Upper lobe of left lung (tissue), 6 donors: ENCODE results near the gene PRRG2. TPM values are rescaled to one million over a fixed set of nuclear protein-coding genes. Genes with fewer than 3 reads are reported as not detected.
A peak's percentile ranks its signal among the peaks of the same experiment; 100 is the strongest.

Experiments
- ATAC-seq, 2 donors: fragments of 200-7000 bp; cut with Tn5 transposase; one replicate each; pipeline ENCODE4 v1.9.1; 2022; ENCODE audit warnings: mild to moderate bottlenecking in 2 of 2, moderate library complexity in 2 of 2; ENCODE audit not compliant: low FRiP score in 2 of 2
- DNase-seq, 2 donors: peaks; one replicate each; pipeline ENCODE4 v3.0.0-alpha.2; 2019 to 2020
- H3K27ac ChIP-seq, 4 donors: fragments of 200-600 bp; sonication (generic); one replicate each; pipeline ENCODE4 v1.5.1; 2016 to 2019
- H3K27me3 ChIP-seq, 4 donors: fragments of 200-600 bp; sonication (generic); one replicate each; pipeline ENCODE4 v1.5.1; 2017 to 2019
- H3K36me3 ChIP-seq, 4 donors: fragments of 200-600 bp; sonication (generic); one replicate each; pipeline ENCODE4 v1.5.1; 2016 to 2019
- H3K4me1 ChIP-seq, 4 donors: fragments of 200-600 bp; sonication (generic); one replicate each; pipeline ENCODE4 v1.5.1; 2018 to 2019
- H3K4me3 ChIP-seq, 4 donors: fragments of 200-600 bp; sonication (generic); one replicate each; pipeline ENCODE4 v1.5.1; 2017 to 2019; ENCODE audit warnings: mild to moderate bottlenecking in 2 of 4, moderate library complexity in 1 of 4
- H3K9me3 ChIP-seq, 4 donors: fragments of 200-600 bp; sonication (generic); one replicate each; pipeline ENCODE4 v1.5.1; 2018 to 2019
- CTCF ChIP-seq, 6 experiments: fragments of 450-650 bp in 4 of 6; fragments of 200-600 bp in 2 of 6; sonication (generic) in 2 of 6; IDR thresholded peaks; one replicate each; pipeline ENCODE4 v1.5.1; 2016 to 2019; ENCODE audit warnings: antibody characterized with exemption in 6 of 6
- EP300 ChIP-seq, 4 donors: sonication (generic); formaldehyde crosslinking; IDR thresholded peaks; one replicate each; pipeline ENCODE4 v1.5.1; 2017; ENCODE audit warnings: antibody characterized with exemption in 4 of 4, control low read depth in 2 of 4
- POLR2A ChIP-seq, 4 donors: fragments of 450-650 bp; IDR thresholded peaks; one replicate each; pipeline ENCODE4 v1.5.1; 2016 to 2017; ENCODE audit warnings: antibody characterized with exemption in 4 of 4, mild to moderate bottlenecking in 2 of 4
- POLR2AphosphoS5 ChIP-seq, 2 donors: sonication (generic); formaldehyde crosslinking; IDR thresholded peaks; one replicate each; pipeline ENCODE4 v1.5.1; 2017; ENCODE audit warnings: antibody characterized with exemption in 2 of 2
- WGBS, 2 donors: methylation state at CpG; one replicate each; pipeline ENCODE4 v1.1.5; 2017 to 2018; 5-methylcytosine and 5-hydroxymethylcytosine counted together
- total RNA-seq, 6 donors: library from RNA; depleted of rRNA in 4 of 6; stranded (reverse); fragments of >200 nt in 4 of 6; gene quantifications; one replicate each; pipeline versions ENCODE4 v1.1.0 to v1.2.1, GENCODE V29; 2016 to 2021
- donor health status: DM: no; HTN: no; CAD: no; lungs with moderate emphysema.
- donor health status: DM: no; HTN: yes; CAD: no; lungs with severe emphysema.

The PRRG2 gene
- total RNA-seq, 6 donors from 2014 or later = 3.8 to 10.0 (median 7.1) TPM

GRCh38 chr19:49601482-49602038 is 20.4 kb downstream of the PRRG2 start:
- H3K4me3 ChIP-seq = no peak overlapping the region
- TF ChIP-seq CTCF (IDR thresholded peaks at IDR 0.05) (no peak), POLR2A (IDR thresholded peaks at IDR 0.05) (no peak), EP300 (IDR thresholded peaks at IDR 0.05) (no peak), POLR2AphosphoS5 (IDR thresholded peaks at IDR 0.05) (no peak)
- H3K4me1 ChIP-seq = no peaks in the 10 kb centered on the region
- peaks cover 25 to 97% (median 84%) of the 10 kb centered on the region in 4 donors for H3K36me3 ChIP-seq
- DNase-seq (peak in 1 of 2 donors; percentile 81), ATAC-seq (no peak)
- no peaks in the 10 kb centered on the region for H3K27me3 ChIP-seq
- 92 to 97% methylated on average over 26 of the region's 38 CpGs for WGBS, 2 donors
- H3K27ac ChIP-seq = no peak overlapping the region
- H3K9me3 ChIP-seq = no peaks in the 10 kb centered on the region

- no peak for ATAC-seq
- H3K4me1 ChIP-seq = no peaks in the 10 kb centered on the region
- 93 to 94% methylated on average over 2 of the region's 2 CpGs for WGBS, 2 donors
- no peak for TF ChIP-seq POLR2AphosphoS5 (IDR thresholded peaks at IDR 0.05)
- no peak for TF ChIP-seq EP300 (IDR thresholded peaks at IDR 0.05)
- TF ChIP-seq CTCF (IDR thresholded peaks at IDR 0.05) = no peak
- no peak for TF ChIP-seq POLR2A (IDR thresholded peaks at IDR 0.05)
- no peaks in the 10 kb centered on the region for H3K27me3 ChIP-seq
- H3K36me3 ChIP-seq = peaks cover 21 to 94% (median 76%) of the 10 kb centered on the region in 4 donors
- H3K27ac ChIP-seq = no peak overlapping the region
- no peak overlapping the region for H3K4me3 ChIP-seq
- H3K9me3 ChIP-seq = no peaks in the 10 kb centered on the region
- DNase-seq = no peak
Measured at GRCh38 chr19:49602806-49603205, 21.7 kb downstream of the PRRG2 start.

GRCh38 chr19:49605605-49606004 is 24.5 kb downstream of the PRRG2 start:
- H3K27me3 ChIP-seq = no peaks in the 10 kb centered on the region
- H3K36me3 ChIP-seq = peaks cover 25 to 91% (median 69%) of the 10 kb centered on the region in 4 donors
- DNase-seq (peak in 1 of 2 donors; percentile 47), ATAC-seq (no peak)
- no peak overlapping the region for H3K27ac ChIP-seq
- no peaks in the 10 kb centered on the region for H3K4me1 ChIP-seq
- H3K9me3 ChIP-seq = no peaks in the 10 kb centered on the region
- no peak for TF ChIP-seq CTCF (IDR thresholded peaks at IDR 0.05)
- no peak for TF ChIP-seq POLR2A (IDR thresholded peaks at IDR 0.05)
- TF ChIP-seq EP300 (IDR thresholded peaks at IDR 0.05) = no peak
- no peak for TF ChIP-seq POLR2AphosphoS5 (IDR thresholded peaks at IDR 0.05)
- H3K4me3 ChIP-seq = no peak overlapping the region
- 91 to 95% methylated on average over 3 to 7 of the region's 7 CpGs for WGBS, 2 donors

- Histone ChIP-seq H3K4me3 (no peak overlapping the region), H3K36me3 (peaks cover 10 to 66% (median 43%) of the 10 kb centered on the region in 4 donors), H3K27ac (no peak overlapping the region), H3K27me3 (no peaks in the 10 kb centered on the region), H3K9me3 (no peaks in the 10 kb centered on the region), H3K4me1 (peaks cover 5 to 19% (median 17%) of the 10 kb centered on the region in 4 donors)
- DNase-seq = no peak
- 98% methylated on average over 12 of the region's 12 CpGs for WGBS, 2 donors
- no peak for TF ChIP-seq CTCF (IDR thresholded peaks at IDR 0.05)
- no peak for TF ChIP-seq POLR2AphosphoS5 (IDR thresholded peaks at IDR 0.05)
- no peak for TF ChIP-seq EP300 (IDR thresholded peaks at IDR 0.05)
- TF ChIP-seq POLR2A (IDR thresholded peaks at IDR 0.05) = no peak
- no peak for ATAC-seq
Measured at GRCh38 chr19:49609499-49610092, 28.5 kb downstream of the PRRG2 start.

- H3K27ac ChIP-seq = no peak overlapping the region
- no peak for TF ChIP-seq POLR2A (IDR thresholded peaks at IDR 0.05)
- no peak for TF ChIP-seq EP300 (IDR thresholded peaks at IDR 0.05)
- TF ChIP-seq POLR2AphosphoS5 (IDR thresholded peaks at IDR 0.05) = no peak
- TF ChIP-seq CTCF (IDR thresholded peaks at IDR 0.05) = no peak
- no peaks in the 10 kb centered on the region for H3K27me3 ChIP-seq
- ATAC-seq = no peak
- 74 to 81% methylated on average over 4 of the region's 4 CpGs for WGBS, 2 donors
- H3K36me3 ChIP-seq = peaks cover 15 to 70% (median 58%) of the 10 kb centered on the region in 4 donors
- no peak overlapping the region for H3K4me3 ChIP-seq
- H3K4me1 ChIP-seq = peaks cover 5 to 19% (median 17%) of the 10 kb centered on the region in 4 donors
- H3K9me3 ChIP-seq = no peaks in the 10 kb centered on the region
- no peak for DNase-seq
Measured at GRCh38 chr19:49613374-49613773, 32.3 kb downstream of the PRRG2 start.
